Tibial artery (tissue), 4 donors: ENCODE results near the gene WDR27.

Experiments used
- DNase-seq, 2 donors: peaks; one replicate each; pipeline ENCODE4 v3.0.0-alpha.2; 2019
- H3K27ac ChIP-seq, 2 donors: fragments of 200-600 bp; sonication (generic) in 1 of 2; 1 replicate in 1 of 2; 2 replicates in 1 of 2; pipeline ENCODE4 v1.5.1; 2018 to 2019; ENCODE audit warnings: mild to moderate bottlenecking in 1 of 2
- H3K27me3 ChIP-seq, 2 donors: fragments of 200-600 bp; sonication (generic) in 1 of 2; one replicate each; pipeline versions ENCODE4 v1.5.1 to v1.6.0; 2016 to 2019
- H3K36me3 ChIP-seq, 3 donors: fragments of 200-600 bp; sonication (generic) in 2 of 3; one replicate each; pipeline ENCODE4 v1.5.1; 2016 to 2019; ENCODE audit warnings: mild to moderate bottlenecking in 2 of 3
- H3K4me1 ChIP-seq, 4 donors: fragments of 200-600 bp; sonication (generic) in 2 of 4; 1 replicate in 3 of 4; 2 replicates in 1 of 4; pipeline ENCODE4 v1.5.1; 2016 to 2019
- H3K4me3 ChIP-seq, 2 donors: fragments of 200-600 bp; sonication (generic) in 1 of 2; 1 replicate in 1 of 2; 2 replicates in 1 of 2; pipeline ENCODE4 v1.5.1; 2018 to 2019; ENCODE audit warnings: mild to moderate bottlenecking in 2 of 2
- H3K9me3 ChIP-seq, 3 donors: fragments of 200-600 bp; sonication (generic) in 1 of 3; one replicate each; pipeline ENCODE4 v1.5.1; 2016 to 2019
- CTCF ChIP-seq, 2 experiments: fragments of 200-600 bp in 1 of 2; fragments of 450-650 bp in 1 of 2; IDR thresholded peaks; one replicate each; pipeline ENCODE4 v1.5.1; 2017 to 2019; ENCODE audit warnings: antibody characterized with exemption in 2 of 2, mild to moderate bottlenecking in 1 of 2, moderate library complexity in 1 of 2
- intact Hi-C: fragments of 100-400 bp; cut with DNase I; formaldehyde crosslinking; loops from one replicate; pipeline ENCODE4 v1.15.0; 2023; ENCODE audit warnings: low total_unique reads

The WDR27 gene

GRCh38 chr6:169499848-169500247 lies 202.0 kb downstream of the WDR27 start:
- Histone ChIP-seq H3K27ac (no peak overlapping the region), H3K4me1 (peaks cover 0 to 4% (median 0%) of the 10 kb centered on the region in 4 donors), H3K36me3 (no peaks in the 10 kb centered on the region), H3K4me3 (no peak overlapping the region), H3K27me3 (no peaks in the 10 kb centered on the region), H3K9me3 (peaks cover 0 to 13% (median 8%) of the 10 kb centered on the region in 3 donors)
- no peak for DNase-seq
- TF ChIP-seq CTCF (IDR thresholded peaks at IDR 0.05): no peak
- intact Hi-C loops: no loop called here

DNA sequence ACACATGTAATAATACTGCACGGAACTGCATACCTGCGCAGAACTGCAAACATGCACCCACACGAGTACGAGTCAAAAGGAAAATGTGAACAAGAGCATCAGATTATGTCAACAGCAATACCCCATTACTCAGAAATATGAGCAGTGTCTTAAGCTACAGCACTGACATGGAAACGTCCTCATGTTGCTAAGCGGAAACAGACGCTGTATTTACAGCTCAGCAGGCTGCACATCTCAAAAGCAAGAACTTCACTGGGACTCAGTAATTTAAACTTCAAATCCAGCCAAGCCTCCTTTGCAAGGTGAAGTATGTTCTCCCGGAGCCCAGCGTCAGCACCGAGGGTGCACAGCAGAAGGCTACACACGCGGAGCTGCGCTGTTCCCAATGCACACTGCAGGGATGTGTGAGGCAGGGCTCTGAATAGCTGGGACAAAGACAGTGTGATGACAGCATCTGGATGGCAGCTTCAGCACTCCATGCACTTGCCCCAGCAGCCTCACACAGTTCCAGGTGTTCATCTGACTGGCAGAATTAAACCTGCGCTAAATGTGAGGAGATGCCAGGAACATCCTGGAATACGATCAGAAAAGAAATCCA lies 202.8 kb downstream of the WDR27 start:
- intact Hi-C loops: no loop called here
- DNase-seq: no peak
- Histone ChIP-seq H3K9me3 (peaks cover 0 to 13% (median 8%) of the 10 kb centered on the region in 3 donors), H3K27me3 (no peaks in the 10 kb centered on the region), H3K4me1 (peaks cover 0 to 4% (median 0%) of the 10 kb centered on the region in 4 donors), H3K27ac (no peak overlapping the region), H3K36me3 (no peaks in the 10 kb centered on the region), H3K4me3 (no peak overlapping the region)
- TF ChIP-seq CTCF (IDR thresholded peaks at IDR 0.05): no peak

- Histone ChIP-seq H3K27me3 (no peaks in the 10 kb centered on the region), H3K4me3 (no peak overlapping the region), H3K27ac (no peak overlapping the region), H3K4me1 (peaks cover 0 to 11% (median 7%) of the 10 kb centered on the region in 4 donors), H3K9me3 (peaks cover 0 to 13% (median 8%) of the 10 kb centered on the region in 3 donors), H3K36me3 (no peaks in the 10 kb centered on the region)
- intact Hi-C loops: no loop called here
- TF ChIP-seq CTCF (IDR thresholded peaks at IDR 0.05): no peak
- no peak for DNase-seq
Observed at GRCh38 chr6:169495601-169496000, 206.2 kb downstream of the WDR27 start.

DNA sequence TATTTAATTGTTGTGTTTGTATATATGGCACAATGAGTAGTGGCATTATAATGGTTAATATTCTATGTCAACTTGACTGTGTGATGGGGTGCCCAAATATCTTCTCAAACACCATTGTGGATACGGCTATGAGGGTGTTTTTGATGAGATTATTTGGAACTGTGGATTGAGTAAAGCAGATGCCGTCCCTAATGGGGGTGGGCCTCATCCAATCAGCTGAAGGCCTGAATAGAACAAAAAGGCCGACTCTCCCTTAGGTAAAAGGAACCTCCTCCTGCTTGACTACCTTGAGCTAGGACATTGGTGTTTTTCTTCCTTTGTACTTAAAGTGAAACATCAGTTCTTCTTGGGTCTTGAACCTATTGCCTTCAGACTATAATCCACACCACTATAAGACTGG lies 207.8 kb downstream of the WDR27 start:
- intact Hi-C loops: no loop called here

GRCh38 chr6:169491482-169491881 lies 210.3 kb downstream of the WDR27 start:
- intact Hi-C loops: no loop called here
- Histone ChIP-seq H3K9me3 (peaks cover 0 to 6% (median under 1%) of the 10 kb centered on the region in 3 donors), H3K27me3 (no peaks in the 10 kb centered on the region), H3K27ac (no peak overlapping the region), H3K4me3 (no peak overlapping the region), H3K36me3 (no peaks in the 10 kb centered on the region), H3K4me1 (peaks cover 0 to 37% (median 17%) of the 10 kb centered on the region in 4 donors)
- no peak for TF ChIP-seq CTCF (IDR thresholded peaks at IDR 0.05)
- no peak for DNase-seq

More for the DNA sequence above, 207.8 kb downstream of the WDR27 start:
- Histone ChIP-seq H3K4me1 (peaks cover 0 to 27% (median 13%) of the 10 kb centered on the region in 4 donors), H3K27ac (no peak overlapping the region), H3K36me3 (no peaks in the 10 kb centered on the region), H3K9me3 (peaks cover 0 to 13% (median 8%) of the 10 kb centered on the region in 3 donors), H3K27me3 (no peaks in the 10 kb centered on the region), H3K4me3 (no peak overlapping the region)
- DNase-seq: no peak
- no peak for TF ChIP-seq CTCF (IDR thresholded peaks at IDR 0.05)
